ENCODE measurements around the gene BZW1. TPM values are rescaled to one million over a fixed set of nuclear protein-coding genes. Genes with fewer than 3 reads are reported as not detected.
A peak's percentile ranks its signal among the peaks of the same experiment; 100 is the strongest.

Gene BZW1
- total and polyA plus RNA-seq, 5 donors from 2014 or later, result 181 to 261 (median 234) TPM

DNA sequence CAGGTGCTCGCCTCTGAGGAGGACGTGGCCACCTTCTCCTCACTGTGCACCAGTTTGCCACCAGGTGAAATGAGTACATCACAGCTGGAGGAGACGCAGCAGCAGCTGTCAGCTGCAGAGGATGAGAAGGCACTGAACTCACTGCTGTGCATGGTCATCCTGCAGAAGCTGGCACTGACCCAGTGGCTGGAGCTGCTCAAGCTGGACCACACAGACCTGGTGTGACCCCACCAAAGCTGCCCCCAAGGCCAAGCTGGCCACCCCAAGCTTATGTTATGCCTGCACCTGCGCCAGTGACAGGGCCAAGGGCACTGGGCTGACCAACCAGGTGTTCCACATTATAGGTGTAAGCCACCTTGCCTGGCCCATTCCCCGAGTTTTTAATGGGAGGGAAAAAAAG, 33.5 kb downstream of the BZW1 start:
- Histone ChIP-seq H3K9me3 (ENCODE audit: control insufficient read depth in 2 of 2, low read length in 2 of 2) (no peaks in the 10 kb centered on the region), H3K4me3 (ENCODE audit: low read depth, low read length) (no peak overlapping the region), H3K36me3 (ENCODE audit: control insufficient read depth, insufficient read depth, low read length) (no peaks in the 10 kb centered on the region), H3K27me3 (ENCODE audit: control insufficient read depth, insufficient read depth, low read length) (no peaks in the 10 kb centered on the region), H3K4me1 (ENCODE audit: control insufficient read depth, insufficient read depth, low read length, poor library complexity, severe bottlenecking) (no peaks in the 10 kb centered on the region), H3K27ac (ENCODE audit: insufficient read depth, low read length, poor library complexity, severe bottlenecking) (no peak overlapping the region)
- Mint-ChIP-seq H3K36me3 (no peaks in the 10 kb centered on the region), H3K4me1 (peaks cover 0 to under 1% (median 0%) of the 10 kb centered on the region in 4 donors), H3K27ac (no peak overlapping the region), H3K4me3 (no peak overlapping the region), H3K27me3 (no peaks in the 10 kb centered on the region), H3K9me3 (no peaks in the 10 kb centered on the region)
- DNase-seq (no peak), ATAC-seq (ENCODE audit: low read depth in 2 of 2) (no peak)

GRCh38 chr2:200845669-200846325, 34.1 kb downstream of the BZW1 start:
- H3K27me3 Mint-ChIP-seq, result no peaks in the 10 kb centered on the region
- DNase-seq (no peak), ATAC-seq (ENCODE audit: low read depth in 2 of 2) (no peak)
- peaks cover 0 to 5% (median 2%) of the 10 kb centered on the region in 4 donors for H3K4me1 Mint-ChIP-seq
- Histone ChIP-seq H3K9me3 (ENCODE audit: control insufficient read depth in 2 of 2, low read length in 2 of 2) (no peaks in the 10 kb centered on the region), H3K27ac (ENCODE audit: insufficient read depth, low read length, poor library complexity, severe bottlenecking) (no peak overlapping the region), H3K36me3 (ENCODE audit: control insufficient read depth, insufficient read depth, low read length) (peaks cover 3% of the 10 kb centered on the region), H3K4me3 (ENCODE audit: low read depth, low read length) (no peak overlapping the region), H3K27me3 (ENCODE audit: control insufficient read depth, insufficient read depth, low read length) (no peaks in the 10 kb centered on the region), H3K4me1 (ENCODE audit: control insufficient read depth, insufficient read depth, low read length, poor library complexity, severe bottlenecking) (no peaks in the 10 kb centered on the region)
- H3K4me3 Mint-ChIP-seq, result peak overlapping the region in 1 of 4 donors; percentile 44
- H3K9me3 Mint-ChIP-seq, result no peaks in the 10 kb centered on the region
- peaks cover 6% of the 10 kb centered on the region for H3K36me3 Mint-ChIP-seq
- H3K27ac Mint-ChIP-seq, result no peak overlapping the region

DNA sequence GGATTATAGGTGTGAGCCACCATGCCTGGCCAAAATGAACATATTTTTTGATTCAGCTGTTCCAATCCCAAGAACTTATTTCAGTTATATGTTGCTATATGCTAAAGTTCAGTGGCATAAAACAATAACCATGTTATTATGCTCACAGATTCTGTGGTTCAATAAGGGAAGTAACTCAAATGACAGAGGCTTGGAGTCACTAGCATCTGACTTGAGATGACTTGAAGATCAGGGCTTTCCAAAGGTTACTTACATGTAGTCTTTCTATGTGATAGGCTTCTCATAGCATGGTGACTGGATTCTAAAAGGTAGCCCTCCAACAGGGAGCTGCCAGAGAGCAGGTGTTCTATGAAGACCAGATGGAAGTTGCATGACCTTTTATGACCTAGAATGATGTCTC, 35.6 kb downstream of the BZW1 start:
- Histone ChIP-seq H3K27me3 (ENCODE audit: control insufficient read depth, insufficient read depth, low read length) (no peaks in the 10 kb centered on the region), H3K4me1 (ENCODE audit: control insufficient read depth, insufficient read depth, low read length, poor library complexity, severe bottlenecking) (no peaks in the 10 kb centered on the region), H3K27ac (ENCODE audit: insufficient read depth, low read length, poor library complexity, severe bottlenecking) (no peak overlapping the region), H3K36me3 (ENCODE audit: control insufficient read depth, insufficient read depth, low read length) (peaks cover 17% of the 10 kb centered on the region), H3K9me3 (ENCODE audit: control insufficient read depth in 2 of 2, low read length in 2 of 2) (no peaks in the 10 kb centered on the region), H3K4me3 (ENCODE audit: low read depth, low read length) (no peak overlapping the region)
- DNase-seq, result no peak
- H3K9me3 Mint-ChIP-seq, result no peaks in the 10 kb centered on the region
- peaks cover 0 to 7% (median 6%) of the 10 kb centered on the region in 4 donors for H3K4me1 Mint-ChIP-seq
- peaks cover 18% of the 10 kb centered on the region for H3K36me3 Mint-ChIP-seq
- no peak overlapping the region for H3K27ac Mint-ChIP-seq
- no peak overlapping the region for H3K4me3 Mint-ChIP-seq
- H3K27me3 Mint-ChIP-seq, result no peaks in the 10 kb centered on the region
- ATAC-seq (ENCODE audit: low read depth in 2 of 2), result no peak

GRCh38 chr2:200847939-200848338, 36.2 kb downstream of the BZW1 start:
- peaks cover 24% of the 10 kb centered on the region for H3K36me3 ChIP-seq (ENCODE audit: control insufficient read depth, insufficient read depth, low read length)
- H3K9me3 Mint-ChIP-seq, result no peaks in the 10 kb centered on the region
- H3K36me3 Mint-ChIP-seq, result peaks cover 25% of the 10 kb centered on the region
- no peaks in the 10 kb centered on the region for H3K9me3 ChIP-seq (ENCODE audit: control insufficient read depth in 2 of 2, low read length in 2 of 2)
- H3K4me3 ChIP-seq (ENCODE audit: low read depth, low read length), result no peak overlapping the region
- H3K27ac Mint-ChIP-seq, result no peak overlapping the region
- no peak for ATAC-seq (ENCODE audit: low read depth in 2 of 2)
- H3K4me1 ChIP-seq (ENCODE audit: control insufficient read depth, insufficient read depth, low read length, poor library complexity, severe bottlenecking), result no peaks in the 10 kb centered on the region
- no peak overlapping the region for H3K27ac ChIP-seq (ENCODE audit: insufficient read depth, low read length, poor library complexity, severe bottlenecking)
- H3K4me1 Mint-ChIP-seq, result peaks cover 0 to 14% (median 7%) of the 10 kb centered on the region in 4 donors
- H3K27me3 ChIP-seq (ENCODE audit: control insufficient read depth, insufficient read depth, low read length), result no peaks in the 10 kb centered on the region
- DNase-seq, result no peak
- H3K27me3 Mint-ChIP-seq, result no peaks in the 10 kb centered on the region
- peak overlapping the region in 1 of 4 donors; percentile 29 for H3K4me3 Mint-ChIP-seq

DNA sequence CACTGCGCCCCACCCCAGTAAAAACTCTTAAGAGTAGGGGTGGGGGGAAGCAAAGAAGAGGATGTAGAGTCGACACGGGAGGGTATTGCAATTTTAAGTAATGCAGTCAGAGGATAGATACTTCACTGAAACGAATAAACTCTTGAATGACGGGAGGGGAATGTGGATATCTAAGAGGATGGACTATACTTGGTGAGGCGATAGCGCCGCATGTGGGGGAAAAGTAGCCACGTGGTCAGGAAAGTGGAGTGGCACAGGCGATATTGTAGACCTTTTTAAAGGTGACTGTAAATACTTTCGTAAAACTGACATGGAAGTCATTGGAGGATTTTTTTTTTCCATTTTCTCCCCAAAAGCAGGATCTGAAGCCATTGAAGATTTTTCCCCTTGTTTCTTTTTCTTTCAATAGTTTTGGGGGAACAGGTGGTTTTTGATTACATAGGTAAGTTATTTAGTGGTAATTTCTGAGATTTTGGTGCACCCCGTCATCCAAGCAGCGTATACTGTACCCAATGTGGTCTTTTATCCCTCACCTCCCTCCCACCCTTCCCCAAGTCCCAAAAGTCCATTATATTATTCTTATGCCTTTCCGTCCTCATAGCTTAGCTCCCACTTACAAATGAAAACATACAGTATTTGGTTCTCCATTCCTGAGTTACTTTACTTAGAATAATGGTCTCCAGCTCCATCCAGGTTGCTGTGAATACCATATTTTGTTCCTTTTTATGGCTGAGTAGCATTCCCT, 39.0 kb downstream of the BZW1 start:
- DNase-seq, result no peak
- Mint-ChIP-seq H3K27ac (peak overlapping the region in 1 of 3 donors; percentile 80), H3K36me3 (peaks cover 35% of the 10 kb centered on the region), H3K27me3 (no peaks in the 10 kb centered on the region), H3K9me3 (no peaks in the 10 kb centered on the region), H3K4me3 (peak overlapping the region; percentile 23 to 72 (median 38)), H3K4me1 (peaks cover 0 to 28% (median 10%) of the 10 kb centered on the region in 4 donors)
- Histone ChIP-seq H3K27ac (ENCODE audit: insufficient read depth, low read length, poor library complexity, severe bottlenecking) (no peak overlapping the region), H3K27me3 (ENCODE audit: control insufficient read depth, insufficient read depth, low read length) (no peaks in the 10 kb centered on the region), H3K9me3 (ENCODE audit: control insufficient read depth in 2 of 2, low read length in 2 of 2) (no peaks in the 10 kb centered on the region), H3K36me3 (ENCODE audit: control insufficient read depth, insufficient read depth, low read length) (peaks cover 51% of the 10 kb centered on the region), H3K4me1 (ENCODE audit: control insufficient read depth, insufficient read depth, low read length, poor library complexity, severe bottlenecking) (no peaks in the 10 kb centered on the region), H3K4me3 (ENCODE audit: low read depth, low read length) (no peak overlapping the region)
- no peak for ATAC-seq (ENCODE audit: low read depth in 2 of 2)

- H3K27ac Mint-ChIP-seq, result peak overlapping the region in 2 of 3 donors; percentile 37 to 80
- no peak overlapping the region for H3K4me3 ChIP-seq (ENCODE audit: low read depth, low read length)
- peaks cover 39% of the 10 kb centered on the region for H3K36me3 Mint-ChIP-seq
- H3K4me1 Mint-ChIP-seq, result peaks cover 4 to 33% (median 14%) of the 10 kb centered on the region in 4 donors
- H3K9me3 ChIP-seq (ENCODE audit: control insufficient read depth in 2 of 2, low read length in 2 of 2), result no peaks in the 10 kb centered on the region
- H3K27me3 Mint-ChIP-seq, result no peaks in the 10 kb centered on the region
- no peaks in the 10 kb centered on the region for H3K27me3 ChIP-seq (ENCODE audit: control insufficient read depth, insufficient read depth, low read length)
- ATAC-seq (ENCODE audit: low read depth in 2 of 2), result no peak
- peaks cover 61% of the 10 kb centered on the region for H3K36me3 ChIP-seq (ENCODE audit: control insufficient read depth, insufficient read depth, low read length)
- no peak for DNase-seq
- H3K4me1 ChIP-seq (ENCODE audit: control insufficient read depth, insufficient read depth, low read length, poor library complexity, severe bottlenecking), result peaks cover 5% of the 10 kb centered on the region
- H3K4me3 Mint-ChIP-seq, result peak overlapping the region in 1 of 4 donors; percentile 72
- no peak overlapping the region for H3K27ac ChIP-seq (ENCODE audit: insufficient read depth, low read length, poor library complexity, severe bottlenecking)
- H3K9me3 Mint-ChIP-seq, result no peaks in the 10 kb centered on the region
Measured at GRCh38 chr2:200851398-200852248, 39.9 kb downstream of the BZW1 start.

GRCh38 chr2:200852605-200853004, 40.9 kb downstream of the BZW1 start:
- H3K9me3 ChIP-seq (ENCODE audit: control insufficient read depth in 2 of 2, low read length in 2 of 2), result no peaks in the 10 kb centered on the region
- Mint-ChIP-seq H3K9me3 (no peaks in the 10 kb centered on the region), H3K27me3 (no peaks in the 10 kb centered on the region), H3K27ac (peak overlapping the region in 2 of 3 donors; percentile 37 to 71), H3K4me1 (peaks cover 11 to 43% (median 21%) of the 10 kb centered on the region in 4 donors), H3K36me3 (peaks cover 48% of the 10 kb centered on the region), H3K4me3 (peak overlapping the region in 2 of 4 donors; percentile 1 to 18)
- H3K27ac ChIP-seq (ENCODE audit: insufficient read depth, low read length, poor library complexity, severe bottlenecking), result no peak overlapping the region
- ATAC-seq (ENCODE audit: low read depth in 2 of 2) (no peak), DNase-seq (no peak)
- no peak overlapping the region for H3K4me3 ChIP-seq (ENCODE audit: low read depth, low read length)
- peaks cover 71% of the 10 kb centered on the region for H3K36me3 ChIP-seq (ENCODE audit: control insufficient read depth, insufficient read depth, low read length)
- peaks cover 5% of the 10 kb centered on the region for H3K4me1 ChIP-seq (ENCODE audit: control insufficient read depth, insufficient read depth, low read length, poor library complexity, severe bottlenecking)
- no peaks in the 10 kb centered on the region for H3K27me3 ChIP-seq (ENCODE audit: control insufficient read depth, insufficient read depth, low read length)

Measured in CD4-positive, CD25-positive, alpha-beta regulatory T cell (primary cell).